Erythroblast (primary cell): ENCODE measurements around the gene KRTAP19-8.

Source experiments
- GATA1 ChIP-seq: IDR thresholded peaks from 2 replicates; pipeline ENCODE4 v1.6.1; 2011; ENCODE audit warnings: low read depth, mild to moderate bottlenecking, control low read depth, low read length, moderate library complexity
- POLR2A ChIP-seq: IDR thresholded peaks from 2 replicates; pipeline ENCODE4 v1.6.1; 2011; ENCODE audit warnings: mild to moderate bottlenecking, low read length

- no peak for TF ChIP-seq POLR2A
- no peak for TF ChIP-seq GATA1
Measured at GRCh38 chr21:31030367-31031106, 7.7 kb downstream of the KRTAP19-8 start.
